DMS53 (cell line): ENCODE data around the gene HTT.

ENCODE experiments used
- DNase-seq: peaks from one replicate; lab custom pipeline; 2025; lab: John Stamatoyannopoulos, UW

Gene HTT

GRCh38 chr4:3219761-3220475, 145.4 kb downstream of the HTT start:
- DNase-seq = no peak

GRCh38 chr4:3220476-3221183, 146.1 kb downstream of the HTT start:
- DNase-seq = no peak

- no peak for DNase-seq
Observed at GRCh38 chr4:3221184-3221494, 146.7 kb downstream of the HTT start.

- no peak for DNase-seq
Observed at GRCh38 chr4:3221996-3222395, 147.5 kb downstream of the HTT start.

- DNase-seq = no peak
Observed at GRCh38 chr4:3223346-3223745, 148.9 kb downstream of the HTT start.

- DNase-seq = no peak
Observed at GRCh38 chr4:3223956-3224748, 149.7 kb downstream of the HTT start.

GRCh38 chr4:3225071-3225850, 150.8 kb downstream of the HTT start:
- DNase-seq = no peak

- no peak for DNase-seq
Observed at GRCh38 chr4:3225936-3226335, 151.5 kb downstream of the HTT start.

GRCh38 chr4:3226467-3226866, 152.0 kb downstream of the HTT start:
- peak; percentile 60 for DNase-seq

GRCh38 chr4:3226944-3227343, 152.5 kb downstream of the HTT start:
- DNase-seq = no peak

GRCh38 chr4:3227878-3228675, 153.6 kb downstream of the HTT start:
- no peak for DNase-seq

- no peak for DNase-seq
Observed at GRCh38 chr4:3228881-3229280, 154.4 kb downstream of the HTT start.

- no peak for DNase-seq
Observed at GRCh38 chr4:3229328-3229727, 154.8 kb downstream of the HTT start.

GRCh38 chr4:3229964-3230363, 155.5 kb downstream of the HTT start:
- DNase-seq = no peak

- no peak for DNase-seq
Observed at GRCh38 chr4:3231471-3231870, 157.0 kb downstream of the HTT start.

GRCh38 chr4:3232001-3232400, 157.5 kb downstream of the HTT start:
- DNase-seq = no peak

- no peak for DNase-seq
Observed at GRCh38 chr4:3232871-3233271, 158.4 kb downstream of the HTT start.

GRCh38 chr4:3233391-3234071, 159.1 kb downstream of the HTT start:
- DNase-seq = no peak

GRCh38 chr4:3234171-3235029, 159.9 kb downstream of the HTT start:
- no peak for DNase-seq

GRCh38 chr4:3235030-3235345, 160.5 kb downstream of the HTT start:
- no peak for DNase-seq
